Activated effector memory CD4-positive, alpha-beta T cell treated with Interleukin-2 at 50 U/mL for 16 hours (primary cell): ENCODE data around the gene THAP9.

Experiments
- DNase-seq: peaks from one replicate; pipeline ENCODE4 v3.0.0-alpha.2; 2020

THAP9 gene

GRCh38 chr4:82969414-82969813 is 68.9 kb downstream of the THAP9 start:
- no peak for DNase-seq
